ENCODE results near the gene RFT1. TPM values are rescaled to one million over a fixed set of nuclear protein-coding genes. Genes with fewer than 3 reads are reported as not detected.
A peak's percentile ranks its signal among the peaks of the same experiment; 100 is the strongest.

The RFT1 gene
- total RNA-seq, 1 donor, result 11.9 TPM

GRCh38 chr3:53155760-53156159, 25.5 kb upstream of the RFT1 start:
- Histone ChIP-seq H2AFZ (ENCODE audit: low read length) (no peak overlapping the region), H3K36me3 (ENCODE audit: insufficient read depth, low read length) (no peaks in the 10 kb centered on the region)
- peak; percentile 81 for DNase-seq (ENCODE audit: insufficient read length, low spot score, missing footprints)

GRCh38 chr3:53154881-53155285, 24.6 kb upstream of the RFT1 start:
- Histone ChIP-seq H4K20me1 (ENCODE audit: insufficient read depth, low read length) (no peaks in the 10 kb centered on the region), H3K36me3 (ENCODE audit: insufficient read depth, low read length) (no peaks in the 10 kb centered on the region), H3K27ac (ENCODE audit: low read depth, low read length) (no peak overlapping the region), H3K4me3 (ENCODE audit: insufficient read depth, low read length) (no peak overlapping the region), H3K79me2 (ENCODE audit: insufficient read depth, low read length) (no peaks in the 10 kb centered on the region), H3K27me3 (ENCODE audit: insufficient read depth, low read length) (no peaks in the 10 kb centered on the region), H3K9me3 (ENCODE audit: low read depth, low read length) (no peaks in the 10 kb centered on the region), H2AFZ (ENCODE audit: low read length) (no peak overlapping the region), H3K4me2 (ENCODE audit: insufficient read depth, low read length) (no peak overlapping the region), H3K4me1 (ENCODE audit: insufficient read depth, low read length) (peaks cover 24% of the 10 kb centered on the region)
- DNase-seq (ENCODE audit: insufficient read length, low spot score, missing footprints), result peak; percentile 83
- TF ChIP-seq CTCF (IDR thresholded peaks at IDR 0.05; ENCODE audit: extremely low read depth, low read depth, low read length), result no peak

More at GRCh38 chr3:53155760-53156159, 25.5 kb upstream of the RFT1 start:
- no peak for TF ChIP-seq CTCF (IDR thresholded peaks at IDR 0.05; ENCODE audit: extremely low read depth, low read depth, low read length)
- no peak overlapping the region for H3K27ac ChIP-seq (ENCODE audit: low read depth, low read length)
- no peaks in the 10 kb centered on the region for H3K27me3 ChIP-seq (ENCODE audit: insufficient read depth, low read length)
- no peak overlapping the region for H3K4me3 ChIP-seq (ENCODE audit: insufficient read depth, low read length)
- no peaks in the 10 kb centered on the region for H3K9me3 ChIP-seq (ENCODE audit: low read depth, low read length)
- peaks cover 22% of the 10 kb centered on the region for H3K4me1 ChIP-seq (ENCODE audit: insufficient read depth, low read length)
- no peak overlapping the region for H3K4me2 ChIP-seq (ENCODE audit: insufficient read depth, low read length)
- peaks cover 6% of the 10 kb centered on the region for H3K79me2 ChIP-seq (ENCODE audit: insufficient read depth, low read length)
- no peaks in the 10 kb centered on the region for H4K20me1 ChIP-seq (ENCODE audit: insufficient read depth, low read length)

- no peak overlapping the region for H3K27ac ChIP-seq (ENCODE audit: low read depth, low read length)
- H2AFZ ChIP-seq (ENCODE audit: low read length), result no peak overlapping the region
- H3K9me3 ChIP-seq (ENCODE audit: low read depth, low read length), result no peaks in the 10 kb centered on the region
- H3K4me2 ChIP-seq (ENCODE audit: insufficient read depth, low read length), result no peak overlapping the region
- H3K4me3 ChIP-seq (ENCODE audit: insufficient read depth, low read length), result no peak overlapping the region
- peaks cover 25% of the 10 kb centered on the region for H3K4me1 ChIP-seq (ENCODE audit: insufficient read depth, low read length)
- peak; percentile 85 for DNase-seq (ENCODE audit: insufficient read length, low spot score, missing footprints)
- H4K20me1 ChIP-seq (ENCODE audit: insufficient read depth, low read length), result no peaks in the 10 kb centered on the region
- no peak for TF ChIP-seq CTCF (IDR thresholded peaks at IDR 0.05; ENCODE audit: extremely low read depth, low read depth, low read length)
- H3K79me2 ChIP-seq (ENCODE audit: insufficient read depth, low read length), result no peaks in the 10 kb centered on the region
- no peaks in the 10 kb centered on the region for H3K27me3 ChIP-seq (ENCODE audit: insufficient read depth, low read length)
- no peaks in the 10 kb centered on the region for H3K36me3 ChIP-seq (ENCODE audit: insufficient read depth, low read length)
Observed at GRCh38 chr3:53153980-53154379, 23.7 kb upstream of the RFT1 start.

- H3K27ac ChIP-seq (ENCODE audit: low read depth, low read length), result no peak overlapping the region
- no peaks in the 10 kb centered on the region for H3K27me3 ChIP-seq (ENCODE audit: insufficient read depth, low read length)
- no peaks in the 10 kb centered on the region for H3K36me3 ChIP-seq (ENCODE audit: insufficient read depth, low read length)
- peaks cover 25% of the 10 kb centered on the region for H3K4me1 ChIP-seq (ENCODE audit: insufficient read depth, low read length)
- peak; percentile 82 for DNase-seq (ENCODE audit: insufficient read length, low spot score, missing footprints)
- H2AFZ ChIP-seq (ENCODE audit: low read length), result no peak overlapping the region
- no peak overlapping the region for H3K4me3 ChIP-seq (ENCODE audit: insufficient read depth, low read length)
- no peaks in the 10 kb centered on the region for H4K20me1 ChIP-seq (ENCODE audit: insufficient read depth, low read length)
- TF ChIP-seq CTCF (IDR thresholded peaks at IDR 0.05; ENCODE audit: extremely low read depth, low read depth, low read length), result no peak
- no peak overlapping the region for H3K4me2 ChIP-seq (ENCODE audit: insufficient read depth, low read length)
- H3K9me3 ChIP-seq (ENCODE audit: low read depth, low read length), result no peaks in the 10 kb centered on the region
- H3K79me2 ChIP-seq (ENCODE audit: insufficient read depth, low read length), result no peaks in the 10 kb centered on the region
Observed at GRCh38 chr3:53153264-53153823, 23.1 kb upstream of the RFT1 start.

Data from osteoblast (primary cell).